ENCODE results near the gene ADCY9.

The ADCY9 gene

DNA sequence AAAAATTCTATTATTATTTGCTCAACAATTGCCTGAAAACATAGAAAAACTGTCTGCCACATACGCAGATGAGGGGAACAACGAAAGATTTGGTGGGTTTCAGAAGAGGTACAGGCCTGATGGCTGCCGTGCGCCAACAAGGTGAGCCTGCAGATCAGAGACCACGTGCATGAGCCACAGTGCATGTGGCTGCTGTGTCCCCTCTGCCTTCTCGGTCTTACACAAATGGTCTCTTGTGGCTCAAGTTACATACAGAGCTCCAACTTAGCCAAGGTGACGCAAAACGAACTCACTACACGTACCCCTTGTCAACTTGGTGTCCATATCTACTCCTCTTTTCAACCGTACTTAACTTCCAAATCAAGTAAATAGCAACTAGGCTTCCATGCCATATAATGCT is 82.3 kb downstream of the ADCY9 start:
- no peaks in the 10 kb centered on the region for H3K79me2 ChIP-seq (ENCODE audit: control insufficient read depth, insufficient read depth, low read length, unreplicated experiment)
- H3K27ac ChIP-seq (ENCODE audit: low read depth, low read length): no peak overlapping the region
- no peaks in the 10 kb centered on the region for H3K36me3 ChIP-seq (ENCODE audit: insufficient read depth, low read length)
- no peaks in the 10 kb centered on the region for H3K4me1 ChIP-seq (ENCODE audit: control insufficient read depth, insufficient read depth, low read length, unreplicated experiment)
- H3K4me3 ChIP-seq (ENCODE audit: low read depth, low read length): no peak overlapping the region
- no peak overlapping the region for H2AFZ ChIP-seq (ENCODE audit: low read length, unreplicated experiment)
- H3K27me3 ChIP-seq (ENCODE audit: insufficient read depth, low read length): no peaks in the 10 kb centered on the region

DNA sequence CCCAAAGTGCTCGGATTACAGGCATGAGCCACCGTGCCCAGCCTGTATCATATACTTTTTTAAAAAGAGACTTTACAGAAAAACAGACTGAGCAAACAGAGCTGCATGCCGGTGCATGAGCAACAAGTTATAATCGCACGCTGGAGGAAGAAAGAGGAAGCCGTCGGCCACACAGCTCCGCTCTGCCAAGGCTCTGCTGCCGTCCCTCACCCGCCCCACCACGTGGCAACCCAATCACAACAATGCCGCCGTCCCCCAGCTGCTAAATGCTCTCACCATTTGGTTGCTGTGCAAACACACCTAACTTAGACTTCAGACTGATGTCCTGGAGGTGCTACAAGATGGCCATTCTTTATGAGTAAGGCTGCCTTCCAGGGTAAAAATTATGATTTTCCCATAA is 83.5 kb downstream of the ADCY9 start:
- H3K4me1 ChIP-seq (ENCODE audit: control insufficient read depth, insufficient read depth, low read length, unreplicated experiment): no peaks in the 10 kb centered on the region
- no peak overlapping the region for H3K4me3 ChIP-seq (ENCODE audit: low read depth, low read length)
- H3K27me3 ChIP-seq (ENCODE audit: insufficient read depth, low read length): no peaks in the 10 kb centered on the region
- no peak overlapping the region for H2AFZ ChIP-seq (ENCODE audit: low read length, unreplicated experiment)
- no peak overlapping the region for H3K27ac ChIP-seq (ENCODE audit: low read depth, low read length)
- H3K79me2 ChIP-seq (ENCODE audit: control insufficient read depth, insufficient read depth, low read length, unreplicated experiment): no peaks in the 10 kb centered on the region
- no peaks in the 10 kb centered on the region for H3K36me3 ChIP-seq (ENCODE audit: insufficient read depth, low read length)

DNA sequence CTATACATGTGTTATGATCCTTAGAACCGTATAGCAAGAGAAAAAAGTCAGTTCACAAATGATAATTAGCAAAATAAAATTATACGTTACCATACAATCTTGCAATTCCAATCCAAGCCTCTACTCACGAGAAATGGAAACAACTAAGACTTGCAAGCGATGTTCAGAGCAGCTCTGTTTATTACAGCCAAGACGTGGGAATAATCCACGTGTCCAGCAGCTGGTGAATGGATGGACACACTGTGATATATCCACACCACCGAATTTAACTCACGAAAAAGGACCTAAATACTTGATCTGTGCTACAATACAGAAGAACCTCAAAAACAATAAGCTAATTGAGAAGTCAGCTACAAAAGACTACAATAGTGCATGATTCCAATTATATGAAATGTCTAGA is 88.1 kb downstream of the ADCY9 start:
- no peak overlapping the region for H2AFZ ChIP-seq (ENCODE audit: low read length, unreplicated experiment)
- H3K79me2 ChIP-seq (ENCODE audit: control insufficient read depth, insufficient read depth, low read length, unreplicated experiment): no peaks in the 10 kb centered on the region
- no peak overlapping the region for H3K27ac ChIP-seq (ENCODE audit: low read depth, low read length)
- no peaks in the 10 kb centered on the region for H3K36me3 ChIP-seq (ENCODE audit: insufficient read depth, low read length)
- H3K4me1 ChIP-seq (ENCODE audit: control insufficient read depth, insufficient read depth, low read length, unreplicated experiment): no peaks in the 10 kb centered on the region
- H3K4me3 ChIP-seq (ENCODE audit: low read depth, low read length): no peak overlapping the region
- no peaks in the 10 kb centered on the region for H3K27me3 ChIP-seq (ENCODE audit: insufficient read depth, low read length)

DNA sequence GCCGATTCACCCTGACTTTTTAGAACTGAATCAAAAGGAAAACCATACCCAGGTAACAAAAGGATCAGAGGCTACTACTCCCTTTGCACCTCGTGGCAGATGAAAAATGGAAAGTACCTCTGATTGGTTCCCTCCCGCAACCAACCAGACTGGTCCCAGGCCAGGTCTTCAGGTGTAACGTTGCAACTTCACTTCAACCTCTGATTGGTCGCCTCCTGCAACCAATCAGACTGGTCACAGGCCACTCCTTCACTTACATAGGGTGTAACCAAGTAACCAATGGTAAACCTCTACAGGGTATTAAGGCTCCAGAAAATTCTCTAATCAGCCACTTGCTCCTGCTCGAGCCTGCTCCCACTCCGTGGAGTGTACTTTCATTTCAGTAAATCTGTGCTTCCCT is 89.4 kb downstream of the ADCY9 start:
- H3K36me3 ChIP-seq (ENCODE audit: insufficient read depth, low read length): no peaks in the 10 kb centered on the region
- H3K4me3 ChIP-seq (ENCODE audit: low read depth, low read length): no peak overlapping the region
- no peaks in the 10 kb centered on the region for H3K79me2 ChIP-seq (ENCODE audit: control insufficient read depth, insufficient read depth, low read length, unreplicated experiment)
- no peak overlapping the region for H2AFZ ChIP-seq (ENCODE audit: low read length, unreplicated experiment)
- no peak overlapping the region for H3K27ac ChIP-seq (ENCODE audit: low read depth, low read length)
- no peaks in the 10 kb centered on the region for H3K4me1 ChIP-seq (ENCODE audit: control insufficient read depth, insufficient read depth, low read length, unreplicated experiment)
- no peaks in the 10 kb centered on the region for H3K27me3 ChIP-seq (ENCODE audit: insufficient read depth, low read length)

DNA sequence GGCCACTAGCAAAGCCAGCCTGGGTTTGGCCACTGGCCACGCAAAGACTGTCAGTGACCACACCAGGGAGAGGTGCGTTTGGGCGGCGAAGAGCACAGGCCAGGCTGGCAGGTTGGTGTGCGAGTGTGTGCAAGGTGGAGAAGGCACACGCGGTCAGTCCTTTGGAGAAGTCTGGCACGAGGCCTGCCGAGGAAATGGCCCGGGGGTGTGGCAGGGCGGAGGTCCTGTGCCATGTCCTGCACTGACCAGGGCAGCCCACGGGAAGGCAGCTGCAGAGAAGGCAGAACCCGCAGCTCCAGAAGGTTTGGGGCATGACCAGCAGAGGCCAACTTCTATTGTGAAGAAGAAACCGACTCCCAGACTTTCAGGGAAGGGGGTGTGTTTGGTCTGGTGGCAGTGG is 90.8 kb downstream of the ADCY9 start:
- Histone ChIP-seq H3K4me1 (ENCODE audit: control insufficient read depth, insufficient read depth, low read length, unreplicated experiment) (no peaks in the 10 kb centered on the region), H3K27me3 (ENCODE audit: insufficient read depth, low read length) (no peaks in the 10 kb centered on the region), H3K4me3 (ENCODE audit: low read depth, low read length) (no peak overlapping the region), H3K27ac (ENCODE audit: low read depth, low read length) (no peak overlapping the region), H2AFZ (ENCODE audit: low read length, unreplicated experiment) (no peak overlapping the region), H3K79me2 (ENCODE audit: control insufficient read depth, insufficient read depth, low read length, unreplicated experiment) (no peaks in the 10 kb centered on the region), H3K36me3 (ENCODE audit: insufficient read depth, low read length) (no peaks in the 10 kb centered on the region)

DNA sequence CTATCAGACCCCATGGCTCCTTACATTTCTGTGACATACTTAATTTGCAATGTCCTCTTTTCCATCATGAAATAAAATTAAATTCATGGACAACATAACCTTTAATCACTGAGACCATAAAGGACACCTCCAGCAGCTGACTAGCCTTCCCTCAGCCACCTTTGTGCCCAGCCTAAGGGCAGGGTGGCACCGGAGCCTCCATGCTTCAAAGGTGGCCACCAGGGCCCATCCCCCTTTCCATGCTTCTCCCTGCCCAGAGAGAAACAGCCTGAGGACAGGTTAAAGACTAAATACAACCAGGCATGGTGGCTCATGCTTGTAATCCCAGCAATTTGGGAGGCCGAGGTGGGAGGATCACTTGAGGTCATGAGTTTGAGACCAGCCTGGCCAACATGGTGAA is 94.3 kb downstream of the ADCY9 start:
- Histone ChIP-seq H3K27ac (ENCODE audit: low read depth, low read length) (no peak overlapping the region), H3K79me2 (ENCODE audit: control insufficient read depth, insufficient read depth, low read length, unreplicated experiment) (no peaks in the 10 kb centered on the region), H3K4me1 (ENCODE audit: control insufficient read depth, insufficient read depth, low read length, unreplicated experiment) (peaks cover 5% of the 10 kb centered on the region), H3K4me3 (ENCODE audit: low read depth, low read length) (no peak overlapping the region), H3K36me3 (ENCODE audit: insufficient read depth, low read length) (no peaks in the 10 kb centered on the region), H2AFZ (ENCODE audit: low read length, unreplicated experiment) (no peak overlapping the region), H3K27me3 (ENCODE audit: insufficient read depth, low read length) (no peaks in the 10 kb centered on the region)

DNA sequence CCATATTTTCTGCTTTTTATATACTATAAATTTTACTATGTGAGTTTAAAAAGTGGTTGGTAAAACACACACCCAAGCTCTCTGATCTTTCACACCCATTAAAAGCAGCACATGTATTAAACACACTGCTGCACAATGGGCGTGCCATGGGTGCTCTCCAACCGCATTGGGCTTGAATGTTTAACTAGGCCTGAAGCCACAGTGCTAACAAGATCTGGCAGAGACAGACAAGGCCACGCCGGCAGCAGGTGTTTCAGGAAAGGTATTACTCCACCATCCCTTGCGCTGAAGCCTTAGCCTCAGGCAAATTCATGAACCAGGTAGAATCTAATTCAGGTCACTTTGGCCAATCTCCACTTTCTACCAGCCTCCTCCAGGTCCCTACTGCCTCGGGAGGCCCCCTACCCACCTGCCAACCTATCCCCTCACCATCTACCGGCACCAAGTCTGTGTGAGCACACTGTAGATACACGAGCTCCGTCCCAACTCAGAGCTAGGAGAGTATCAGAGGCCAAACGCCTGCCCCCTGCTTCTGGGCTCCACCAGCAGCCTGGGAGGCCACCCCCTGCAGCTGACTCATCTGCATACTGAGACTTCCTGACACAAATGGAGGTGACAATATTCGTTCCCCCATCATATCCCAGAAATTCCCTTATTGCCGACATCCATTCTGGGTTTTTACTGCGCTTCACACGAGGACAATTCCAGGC is 95.0 kb downstream of the ADCY9 start:
- H3K27me3 ChIP-seq (ENCODE audit: insufficient read depth, low read length): no peaks in the 10 kb centered on the region
- H3K27ac ChIP-seq (ENCODE audit: low read depth, low read length): no peak overlapping the region
- no peak overlapping the region for H3K4me3 ChIP-seq (ENCODE audit: low read depth, low read length)
- no peaks in the 10 kb centered on the region for H3K79me2 ChIP-seq (ENCODE audit: control insufficient read depth, insufficient read depth, low read length, unreplicated experiment)
- H3K4me1 ChIP-seq (ENCODE audit: control insufficient read depth, insufficient read depth, low read length, unreplicated experiment): peaks cover 11% of the 10 kb centered on the region
- no peaks in the 10 kb centered on the region for H3K36me3 ChIP-seq (ENCODE audit: insufficient read depth, low read length)
- H2AFZ ChIP-seq (ENCODE audit: low read length, unreplicated experiment): no peak overlapping the region

DNA sequence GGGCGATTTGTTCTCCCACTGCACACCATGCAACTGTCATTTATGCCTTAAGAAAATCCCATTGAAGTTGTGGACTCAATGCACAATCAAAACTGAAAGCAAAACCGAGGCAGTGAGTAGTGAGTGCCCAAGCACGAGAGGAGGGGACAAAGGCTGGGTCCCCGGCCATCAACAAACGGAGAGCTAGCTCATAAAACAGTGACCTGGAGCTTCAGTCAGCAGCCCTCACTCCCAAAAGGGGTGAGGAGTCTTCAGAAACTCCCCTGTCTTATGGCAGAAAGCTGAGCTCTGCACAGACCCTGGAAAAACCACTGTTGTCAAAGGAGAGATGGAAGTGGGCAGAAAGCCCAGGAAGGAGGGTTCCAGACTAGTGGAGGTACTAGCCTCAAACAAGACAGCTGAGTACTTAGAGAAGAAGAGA is 96.9 kb downstream of the ADCY9 start:
- H3K4me3 ChIP-seq (ENCODE audit: low read depth, low read length): peak overlapping the region; percentile 88
- H3K4me1 ChIP-seq (ENCODE audit: control insufficient read depth, insufficient read depth, low read length, unreplicated experiment): peaks cover 13% of the 10 kb centered on the region
- H2AFZ ChIP-seq (ENCODE audit: low read length, unreplicated experiment): peak overlapping the region; percentile 99
- H3K36me3 ChIP-seq (ENCODE audit: insufficient read depth, low read length): no peaks in the 10 kb centered on the region
- H3K27ac ChIP-seq (ENCODE audit: low read depth, low read length): peak overlapping the region; percentile 73
- H3K79me2 ChIP-seq (ENCODE audit: control insufficient read depth, insufficient read depth, low read length, unreplicated experiment): no peaks in the 10 kb centered on the region
- no peaks in the 10 kb centered on the region for H3K27me3 ChIP-seq (ENCODE audit: insufficient read depth, low read length)

DNA sequence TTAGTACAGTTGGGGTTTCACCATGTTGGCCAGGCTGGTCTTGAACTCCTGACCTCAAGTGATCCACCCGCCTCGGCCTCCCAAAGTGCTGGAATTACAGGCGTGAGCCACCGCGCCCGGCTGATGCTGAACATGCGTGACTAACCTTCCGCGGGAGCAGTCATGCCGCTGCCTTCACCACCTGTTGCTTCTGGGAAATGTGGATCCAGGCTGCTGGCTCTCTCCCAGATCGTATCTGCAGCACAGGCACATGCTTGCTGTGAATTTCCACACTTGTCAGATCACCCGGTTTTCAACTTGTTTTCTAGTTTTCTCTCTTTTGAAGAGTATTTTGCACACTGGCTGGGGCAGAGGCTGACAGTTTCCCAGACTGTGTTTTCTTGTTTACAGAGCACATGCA is 97.9 kb downstream of the ADCY9 start:
- Histone ChIP-seq H3K79me2 (ENCODE audit: control insufficient read depth, insufficient read depth, low read length, unreplicated experiment) (no peaks in the 10 kb centered on the region), H3K27ac (ENCODE audit: low read depth, low read length) (no peak overlapping the region), H3K4me1 (ENCODE audit: control insufficient read depth, insufficient read depth, low read length, unreplicated experiment) (peaks cover 19% of the 10 kb centered on the region), H3K27me3 (ENCODE audit: insufficient read depth, low read length) (no peaks in the 10 kb centered on the region), H3K36me3 (ENCODE audit: insufficient read depth, low read length) (no peaks in the 10 kb centered on the region), H3K4me3 (ENCODE audit: low read depth, low read length) (no peak overlapping the region), H2AFZ (ENCODE audit: low read length, unreplicated experiment) (no peak overlapping the region)

DNA sequence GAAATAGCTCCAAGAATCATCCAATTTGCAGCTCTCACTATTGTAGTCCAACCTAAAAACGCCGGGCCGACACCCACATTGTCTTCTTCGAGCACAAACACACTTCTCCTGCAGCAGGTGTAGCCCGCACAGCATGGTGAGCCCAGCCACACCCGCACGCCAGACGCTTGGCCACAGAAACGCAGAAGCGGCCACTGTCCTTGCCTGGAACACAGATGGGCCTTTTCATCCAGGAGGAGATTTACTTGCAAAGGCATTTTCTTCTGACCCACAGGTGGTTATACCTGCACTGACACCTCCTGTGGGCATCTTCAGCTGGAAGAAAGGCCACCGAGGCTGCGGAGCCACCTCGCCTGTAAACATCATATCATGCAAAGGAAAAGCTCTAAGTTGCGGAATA is 98.4 kb downstream of the ADCY9 start:
- H2AFZ ChIP-seq (ENCODE audit: low read length, unreplicated experiment): no peak overlapping the region
- H3K36me3 ChIP-seq (ENCODE audit: insufficient read depth, low read length): no peaks in the 10 kb centered on the region
- H3K4me3 ChIP-seq (ENCODE audit: low read depth, low read length): no peak overlapping the region
- H3K4me1 ChIP-seq (ENCODE audit: control insufficient read depth, insufficient read depth, low read length, unreplicated experiment): peaks cover 21% of the 10 kb centered on the region
- H3K27ac ChIP-seq (ENCODE audit: low read depth, low read length): no peak overlapping the region
- H3K27me3 ChIP-seq (ENCODE audit: insufficient read depth, low read length): no peaks in the 10 kb centered on the region
- no peaks in the 10 kb centered on the region for H3K79me2 ChIP-seq (ENCODE audit: control insufficient read depth, insufficient read depth, low read length, unreplicated experiment)

DNA sequence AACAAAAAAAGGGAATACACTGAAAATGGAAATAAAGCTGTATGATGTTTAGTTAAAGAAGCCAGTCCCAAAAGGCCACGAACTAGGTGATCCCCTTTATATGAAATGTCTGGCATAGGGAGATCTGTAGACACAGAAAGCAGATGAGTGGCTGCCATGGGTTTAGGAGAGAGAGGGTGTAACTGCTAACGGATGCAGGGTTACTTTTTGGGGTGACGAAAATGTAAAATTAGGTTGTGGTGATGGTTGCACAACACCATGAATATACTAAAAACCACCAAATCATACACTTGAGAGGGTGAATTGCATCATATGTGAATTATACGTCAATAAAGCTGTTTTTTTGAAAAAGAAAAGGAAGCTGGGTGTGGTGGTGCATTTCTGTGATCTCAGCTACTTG is 99.6 kb downstream of the ADCY9 start:
- Histone ChIP-seq H3K4me3 (ENCODE audit: low read depth, low read length) (no peak overlapping the region), H3K27ac (ENCODE audit: low read depth, low read length) (peak overlapping the region; percentile 10; the same call in 1 of the 2 replicates), H3K36me3 (ENCODE audit: insufficient read depth, low read length) (no peaks in the 10 kb centered on the region), H3K4me1 (ENCODE audit: control insufficient read depth, insufficient read depth, low read length, unreplicated experiment) (peaks cover 25% of the 10 kb centered on the region), H2AFZ (ENCODE audit: low read length, unreplicated experiment) (no peak overlapping the region), H3K79me2 (ENCODE audit: control insufficient read depth, insufficient read depth, low read length, unreplicated experiment) (peaks cover 3% of the 10 kb centered on the region), H3K27me3 (ENCODE audit: insufficient read depth, low read length) (no peaks in the 10 kb centered on the region)
